ENCODE data around the gene BACE2. TPM values are rescaled to one million over a fixed set of nuclear protein-coding genes. Genes with fewer than 3 reads are reported as not detected.

Gene BACE2
- total RNA-seq, 1 experiment from 2014 or later = 23.2 TPM

GRCh38 chr21:41176846-41177245, 8.9 kb downstream of the BACE2 start:
- H4K20me1 ChIP-seq (ENCODE audit: insufficient read depth) = no peaks in the 10 kb centered on the region
- no TSS peak for BruUV-seq (replicated peaks)
- no peak overlapping the region for H2AFZ ChIP-seq (ENCODE audit: low read depth, low read length, poor library complexity, severe bottlenecking)
- ChIA-PET CTCF (no interaction called here), POLR2A (no interaction called here), RAD21 (ENCODE audit: low non-redundant PET in 1 of 2, low total read pairs in 2 of 2, uncharacterized antibody in 2 of 2, unreplicated experiment in 2 of 2) (no interaction called here)
- ATAC-seq = no peak
- H3K9me3 ChIP-seq (ENCODE audit: control insufficient read depth in 1 of 2, insufficient read depth in 1 of 2, low read depth in 1 of 2, low read length in 2 of 2) = no peaks in the 10 kb centered on the region
- no peaks in the 10 kb centered on the region for H3K4me1 ChIP-seq (ENCODE audit: control insufficient read depth in 1 of 2, insufficient read depth in 2 of 2, low read length in 2 of 2)
- H3K36me3 ChIP-seq (ENCODE audit: control insufficient read depth in 1 of 2, insufficient read depth in 2 of 2, low read length in 2 of 2) = no peaks in the 10 kb centered on the region
- intact Hi-C loops (cut with micrococcal nuclease) = no loop called here
- H3K79me2 ChIP-seq (ENCODE audit: insufficient read depth, low read length) = peaks cover 33% of the 10 kb centered on the region; the same call in 1 of the 2 replicates
- no peak overlapping the region for H3K27ac ChIP-seq (ENCODE audit: low read depth, low read length)
- no peaks in the 10 kb centered on the region for H3K27me3 ChIP-seq (ENCODE audit: insufficient read depth, low read length)
- no peak overlapping the region for H3K4me2 ChIP-seq (ENCODE audit: low read length)
- no peak overlapping the region for H3K4me3 ChIP-seq (replicated peaks in 1 of 2; ENCODE audit: low read depth in 1 of 2, low read length in 2 of 2)
- no peak overlapping the region for H3K9ac ChIP-seq (ENCODE audit: low read length)
- TF ChIP-seq MAX (IDR thresholded peaks at IDR 0.05) (no peak), EZH2 (IDR thresholded peaks at IDR 0.05) (no peak), ZBTB33 (IDR thresholded peaks at IDR 0.05; ENCODE audit: extremely low read depth, insufficient replicate concordance, low read length) (no peak), SP1 (IDR thresholded peaks at IDR 0.05; ENCODE audit: low read depth) (no peak), ZFX (IDR thresholded peaks at IDR 0.05) (no peak)
- no peaks in the 10 kb centered on the region for H3K9me2 ChIP-seq (ENCODE audit: insufficient read depth)
- no peak for DNase-seq (ENCODE audit: low read depth, low spot score)

- ChIA-PET CTCF (no interaction called here), RAD21 (ENCODE audit: low non-redundant PET in 1 of 2, low total read pairs in 2 of 2, uncharacterized antibody in 2 of 2, unreplicated experiment in 2 of 2) (no interaction called here), POLR2A (no interaction called here)
- no peak overlapping the region for H3K4me2 ChIP-seq (ENCODE audit: low read length)
- no peaks in the 10 kb centered on the region for H3K36me3 ChIP-seq (ENCODE audit: control insufficient read depth in 1 of 2, insufficient read depth in 2 of 2, low read length in 2 of 2)
- no TSS peak for BruUV-seq (replicated peaks)
- H3K9me3 ChIP-seq (ENCODE audit: control insufficient read depth in 1 of 2, insufficient read depth in 1 of 2, low read depth in 1 of 2, low read length in 2 of 2) = no peaks in the 10 kb centered on the region
- no peaks in the 10 kb centered on the region; the same call in 1 of the 2 replicates for H4K20me1 ChIP-seq (ENCODE audit: insufficient read depth)
- no peak overlapping the region for H2AFZ ChIP-seq (ENCODE audit: low read depth, low read length, poor library complexity, severe bottlenecking)
- no peaks in the 10 kb centered on the region for H3K9me2 ChIP-seq (ENCODE audit: insufficient read depth)
- no peak for DNase-seq (ENCODE audit: low read depth, low spot score)
- H3K4me3 ChIP-seq (replicated peaks in 1 of 2; ENCODE audit: low read depth in 1 of 2, low read length in 2 of 2) = no peak overlapping the region
- no peak for ATAC-seq
- peaks cover 20% of the 10 kb centered on the region; the same call in 1 of the 2 replicates for H3K79me2 ChIP-seq (ENCODE audit: insufficient read depth, low read length)
- H3K9ac ChIP-seq (ENCODE audit: low read length) = no peak overlapping the region
- H3K27ac ChIP-seq (ENCODE audit: low read depth, low read length) = no peak overlapping the region
- H3K27me3 ChIP-seq (ENCODE audit: insufficient read depth, low read length) = no peaks in the 10 kb centered on the region
- intact Hi-C loops (cut with micrococcal nuclease) = no loop called here
- no peaks in the 10 kb centered on the region for H3K4me1 ChIP-seq (ENCODE audit: control insufficient read depth in 1 of 2, insufficient read depth in 2 of 2, low read length in 2 of 2)
- TF ChIP-seq SIN3A (IDR thresholded peaks at IDR 0.05; ENCODE audit: low read depth) (no peak), ZNF274 (IDR thresholded peaks at IDR 0.05; ENCODE audit: low read depth, low read length) (no peak), ZFX (IDR thresholded peaks at IDR 0.05) (no peak), POLR2AphosphoS5 (IDR thresholded peaks at IDR 0.05; ENCODE audit: low read depth, low read length) (no peak), ZBTB33 (IDR thresholded peaks at IDR 0.05; ENCODE audit: extremely low read depth, insufficient replicate concordance, low read length) (no peak), TCF7L2 (IDR thresholded peaks at IDR 0.05; ENCODE audit: borderline replicate concordance, extremely low read depth, insufficient read depth, insufficient read length) (no peak), CEBPB (IDR thresholded peaks at IDR 0.05; ENCODE audit: low read depth) (no peak), RAD21 (IDR thresholded peaks at IDR 0.05; ENCODE audit: low read depth) (no peak)
Observed at GRCh38 chr21:41180752-41181151, 12.8 kb downstream of the BACE2 start.

Measured in HCT116 (cell line).